Gastrocnemius medialis (tissue), 4 donors: ENCODE results near the gene TMEM74B. TPM values are rescaled to one million over a fixed set of nuclear protein-coding genes. Genes with fewer than 3 reads are reported as not detected.

ENCODE experiments used
- ATAC-seq, 2 donors: fragments of 150-250 bp; one replicate each; pipeline ENCODE4 v1.9.1; 2016
- DNase-seq, 2 donors: peaks; one replicate each; pipeline ENCODE4 v3.0.0-alpha.2; 2019
- H3K27ac ChIP-seq, 4 donors: fragments of 200-600 bp; sonication (generic); 1 replicate in 1 of 4; 2 replicates in 3 of 4; pipeline ENCODE4 v1.5.1; 2016 to 2018; ENCODE audit warnings: mild to moderate bottlenecking in 2 of 4, moderate library complexity in 1 of 4
- H3K27me3 ChIP-seq, 3 donors: fragments of 200-600 bp; sonication (generic) in 2 of 3; 1 replicate in 1 of 3; 2 replicates in 2 of 3; pipeline versions ENCODE4 v1.5.1 to v1.6.0; 2016 to 2019; ENCODE audit warnings: mild to moderate bottlenecking in 1 of 3, moderate library complexity in 1 of 3
- H3K36me3 ChIP-seq, 2 donors: fragments of 200-600 bp; sonication (generic) in 1 of 2; one replicate each; pipeline ENCODE4 v1.5.1; 2017 to 2018
- H3K4me1 ChIP-seq, 2 donors: fragments of 200-600 bp; sonication (generic) in 1 of 2; one replicate each; pipeline ENCODE4 v1.5.1; 2016 to 2017; ENCODE audit warnings: mild to moderate bottlenecking in 2 of 2
- H3K4me3 ChIP-seq, 4 donors: fragments of 200-600 bp; sonication (generic) in 3 of 4; 1 replicate in 1 of 4; 2 replicates in 3 of 4; pipeline ENCODE4 v1.5.1; 2016 to 2019; ENCODE audit warnings: mild to moderate bottlenecking in 2 of 4
- H3K9me3 ChIP-seq, 3 donors: fragments of 200-600 bp; sonication (generic) in 2 of 3; 1 replicate in 1 of 3; 2 replicates in 2 of 3; pipeline ENCODE4 v1.5.1; 2016 to 2019
- POLR2A ChIP-seq, 2 donors: fragments of 450-650 bp; IDR thresholded peaks; one replicate each; pipeline ENCODE4 v1.6.1; 2017; ENCODE audit warnings: antibody characterized with exemption in 2 of 2, mild to moderate bottlenecking in 2 of 2, moderate library complexity in 2 of 2
- in situ Hi-C, 4 donors: fragments of 200-750 bp; cut with MboI; loops; one replicate each; pipeline versions ENCODE4 v1.15.0 to v1.8.0; 2017; ENCODE audit warnings: low sequenced_read_pairs in 4 of 4
- intact Hi-C: fragments of 100-400 bp; cut with DNase I; formaldehyde crosslinking; loops from one replicate; pipeline ENCODE4 v1.15.1; 2023; ENCODE audit warnings: low total_unique reads
- total RNA-seq, 4 donors: library from RNA; depleted of rRNA; stranded (reverse); fragments of >200 nt; gene quantifications; one replicate each; pipeline versions ENCODE4 v1.1.0 to v1.2.3, GENCODE V29; 2016
- TF ChIP-seq, protein P1 (sequence below), 5 experiments: fragments of 450-650 bp in 3 of 5; fragments of 200-600 bp in 2 of 5; sonication (generic) in 2 of 5; IDR thresholded peaks in 4 of 5; conservative IDR thresholded peaks in 1 of 5; 1 replicate in 4 of 5; 2 replicates in 1 of 5; pipeline ENCODE4 v1.5.1; 2016 to 2019; ENCODE audit warnings: antibody characterized with exemption in 5 of 5, mild to moderate bottlenecking in 3 of 5, moderate library complexity in 3 of 5

Gene TMEM74B
- total RNA-seq, 4 donors from 2014 or later, result 0.42 to 0.82 TPM; not detected in 2

GRCh38 chr20:1195226-1195625, 10.4 kb upstream of the TMEM74B start:
- ATAC-seq (no peak), DNase-seq (no peak)
- Histone ChIP-seq H3K27ac (no peak overlapping the region), H3K36me3 (no peaks in the 10 kb centered on the region), H3K27me3 (no peaks in the 10 kb centered on the region), H3K4me3 (no peak overlapping the region), H3K9me3 (no peaks in the 10 kb centered on the region), H3K4me1 (no peaks in the 10 kb centered on the region)
- TF ChIP-seq POLR2A (IDR thresholded peaks at IDR 0.05), result no peak
- TF ChIP-seq, protein P1, sequence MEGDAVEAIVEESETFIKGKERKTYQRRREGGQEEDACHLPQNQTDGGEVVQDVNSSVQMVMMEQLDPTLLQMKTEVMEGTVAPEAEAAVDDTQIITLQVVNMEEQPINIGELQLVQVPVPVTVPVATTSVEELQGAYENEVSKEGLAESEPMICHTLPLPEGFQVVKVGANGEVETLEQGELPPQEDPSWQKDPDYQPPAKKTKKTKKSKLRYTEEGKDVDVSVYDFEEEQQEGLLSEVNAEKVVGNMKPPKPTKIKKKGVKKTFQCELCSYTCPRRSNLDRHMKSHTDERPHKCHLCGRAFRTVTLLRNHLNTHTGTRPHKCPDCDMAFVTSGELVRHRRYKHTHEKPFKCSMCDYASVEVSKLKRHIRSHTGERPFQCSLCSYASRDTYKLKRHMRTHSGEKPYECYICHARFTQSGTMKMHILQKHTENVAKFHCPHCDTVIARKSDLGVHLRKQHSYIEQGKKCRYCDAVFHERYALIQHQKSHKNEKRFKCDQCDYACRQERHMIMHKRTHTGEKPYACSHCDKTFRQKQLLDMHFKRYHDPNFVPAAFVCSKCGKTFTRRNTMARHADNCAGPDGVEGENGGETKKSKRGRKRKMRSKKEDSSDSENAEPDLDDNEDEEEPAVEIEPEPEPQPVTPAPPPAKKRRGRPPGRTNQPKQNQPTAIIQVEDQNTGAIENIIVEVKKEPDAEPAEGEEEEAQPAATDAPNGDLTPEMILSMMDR (IDR thresholded peaks at IDR 0.05 in 4 of 5, conservative IDR thresholded peaks at IDR 0.05 in 1 of 5), result no peak
- in situ Hi-C loops, result no loop called here
- intact Hi-C loops, result no loop called here

- DNase-seq (no peak), ATAC-seq (no peak)
- intact Hi-C loops (no loop called here), in situ Hi-C loops (no loop called here)
- H3K4me1 ChIP-seq, result no peaks in the 10 kb centered on the region
- H3K36me3 ChIP-seq, result no peaks in the 10 kb centered on the region
- no peak overlapping the region for H3K27ac ChIP-seq
- no peak overlapping the region for H3K4me3 ChIP-seq
- no peak for TF ChIP-seq POLR2A (IDR thresholded peaks at IDR 0.05)
- TF ChIP-seq, protein P1 (IDR thresholded peaks at IDR 0.05 in 4 of 5, conservative IDR thresholded peaks at IDR 0.05 in 1 of 5), result no peak
- H3K9me3 ChIP-seq, result no peaks in the 10 kb centered on the region
- no peaks in the 10 kb centered on the region for H3K27me3 ChIP-seq
These were observed 6.5 kb upstream of the TMEM74B start for GRCh38 chr20:1191299-1191698.

DNA sequence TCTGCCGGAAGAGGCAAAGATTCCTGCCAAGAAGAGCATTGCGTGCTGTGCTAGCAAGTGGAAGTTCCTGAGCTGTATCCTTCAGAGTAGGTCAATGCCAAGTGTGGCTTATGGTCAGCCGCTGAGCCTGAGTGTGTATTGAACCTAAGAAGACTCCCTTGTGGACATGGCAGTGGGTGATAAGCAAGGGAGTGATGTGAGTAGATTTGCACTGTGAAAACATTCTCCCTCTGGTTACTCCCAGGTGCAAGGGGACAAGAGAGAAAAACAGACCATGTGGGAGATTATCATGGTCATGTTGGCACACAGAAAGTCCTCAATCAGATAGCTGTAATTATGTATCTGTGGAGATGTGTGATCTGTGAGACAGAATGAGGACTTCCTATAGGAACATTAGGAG, 6.1 kb upstream of the TMEM74B start:
- H3K27ac ChIP-seq, result no peak overlapping the region
- intact Hi-C loops, result no loop called here
- ATAC-seq, result no peak

DNA sequence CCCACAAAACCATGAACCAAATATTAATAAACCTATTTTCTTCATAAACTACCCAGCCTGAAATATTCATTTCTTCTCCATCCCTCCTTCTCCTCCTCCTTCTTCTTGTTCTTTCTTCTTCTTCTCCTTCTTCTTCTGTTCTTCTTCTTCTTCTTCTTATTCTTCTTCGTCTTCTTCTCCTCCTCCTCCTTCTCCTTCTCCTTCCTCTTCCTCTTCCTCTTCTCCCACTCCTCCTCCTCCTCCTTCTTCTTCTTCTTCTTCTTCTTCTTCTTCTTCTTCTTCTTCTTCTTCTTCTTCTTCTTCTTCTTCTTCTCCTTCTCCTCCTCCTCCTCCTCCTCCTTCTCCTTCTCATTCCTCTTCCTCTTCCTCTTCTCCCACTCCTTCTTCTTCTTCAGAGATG, 5.0 kb upstream of the TMEM74B start:
- ATAC-seq (no peak), DNase-seq (no peak)
- Histone ChIP-seq H3K4me3 (no peak overlapping the region), H3K27me3 (peaks cover 0 to 7% (median 3%) of the 10 kb centered on the region in 3 donors), H3K9me3 (no peaks in the 10 kb centered on the region), H3K36me3 (no peaks in the 10 kb centered on the region), H3K27ac (no peak overlapping the region), H3K4me1 (no peaks in the 10 kb centered on the region)
- TF ChIP-seq, protein P1 (IDR thresholded peaks at IDR 0.05 in 4 of 5, conservative IDR thresholded peaks at IDR 0.05 in 1 of 5), result no peak
- TF ChIP-seq POLR2A (IDR thresholded peaks at IDR 0.05), result no peak
- in situ Hi-C loops, result no loop called here
- intact Hi-C loops, result no loop called here

More for the DNA sequence above, 6.1 kb upstream of the TMEM74B start:
- H3K36me3 ChIP-seq, result no peaks in the 10 kb centered on the region
- H3K9me3 ChIP-seq, result no peaks in the 10 kb centered on the region
- DNase-seq, result no peak
- TF ChIP-seq POLR2A (IDR thresholded peaks at IDR 0.05), result no peak
- TF ChIP-seq, protein P1 (IDR thresholded peaks at IDR 0.05 in 4 of 5, conservative IDR thresholded peaks at IDR 0.05 in 1 of 5), result no peak
- H3K4me3 ChIP-seq, result no peak overlapping the region
- in situ Hi-C loops, result no loop called here
- H3K27me3 ChIP-seq, result peaks cover 0 to 3% (median 3%) of the 10 kb centered on the region in 3 donors
- no peaks in the 10 kb centered on the region for H3K4me1 ChIP-seq

GRCh38 chr20:1188347-1188746, 3.6 kb upstream of the TMEM74B start:
- DNase-seq (no peak), ATAC-seq (no peak)
- TF ChIP-seq, protein P1 (IDR thresholded peaks at IDR 0.05 in 4 of 5, conservative IDR thresholded peaks at IDR 0.05 in 1 of 5), result no peak
- TF ChIP-seq POLR2A (IDR thresholded peaks at IDR 0.05), result no peak
- Histone ChIP-seq H3K27me3 (peaks cover 11 to 20% (median 11%) of the 10 kb centered on the region in 3 donors), H3K9me3 (no peaks in the 10 kb centered on the region), H3K4me3 (no peak overlapping the region), H3K36me3 (no peaks in the 10 kb centered on the region), H3K4me1 (no peaks in the 10 kb centered on the region), H3K27ac (no peak overlapping the region)
- in situ Hi-C loops, result no loop called here
- intact Hi-C loops, result no loop called here
